IgD-negative memory B cell (primary cell): ENCODE results near the gene LMNA. TPM values are rescaled to one million over a fixed set of nuclear protein-coding genes. Genes with fewer than 3 reads are reported as not detected.
A peak's percentile ranks its signal among the peaks of the same experiment; 100 is the strongest.

ENCODE experiments used
- H3K27ac Mint-ChIP-seq, 3 donors: one replicate each; pipeline ENCODE4 v1.8.0; 2020 to 2022; ENCODE audit warnings: mild to moderate bottlenecking in 3 of 3, mixed read lengths in 3 of 3, moderate library complexity in 1 of 3
- H3K27me3 Mint-ChIP-seq: one replicate; pipeline ENCODE4 v1.8.0; 2021; ENCODE audit warnings: mixed read lengths
- H3K36me3 Mint-ChIP-seq: one replicate; pipeline ENCODE4 v1.8.0; 2020; ENCODE audit warnings: mild to moderate bottlenecking, mixed read lengths
- H3K4me1 Mint-ChIP-seq, 3 donors: one replicate each; pipeline ENCODE4 v1.8.0; 2020 to 2022; ENCODE audit warnings: mixed read lengths in 3 of 3, mild to moderate bottlenecking in 1 of 3
- H3K4me3 Mint-ChIP-seq, 4 donors: one replicate each; pipeline ENCODE4 v1.8.0; 2020 to 2022; ENCODE audit warnings: mild to moderate bottlenecking in 4 of 4, mixed read lengths in 4 of 4, moderate library complexity in 3 of 4
- H3K9me3 Mint-ChIP-seq, 3 donors: one replicate each; pipeline ENCODE4 v1.8.0; 2020 to 2021; ENCODE audit warnings: mixed read lengths in 3 of 3, mild to moderate bottlenecking in 1 of 3
- polyA plus RNA-seq: library from polyadenylated mRNA; unstranded; fragments of 300-500 nt; fragmentation: Illumina TruSeq; gene quantifications from one replicate; pipeline ENCODE4 v1.2.3, GENCODE V29; 2021

LMNA gene
- polyA plus RNA-seq, 1 donor from 2014 or later, result 5.7 TPM

DNA sequence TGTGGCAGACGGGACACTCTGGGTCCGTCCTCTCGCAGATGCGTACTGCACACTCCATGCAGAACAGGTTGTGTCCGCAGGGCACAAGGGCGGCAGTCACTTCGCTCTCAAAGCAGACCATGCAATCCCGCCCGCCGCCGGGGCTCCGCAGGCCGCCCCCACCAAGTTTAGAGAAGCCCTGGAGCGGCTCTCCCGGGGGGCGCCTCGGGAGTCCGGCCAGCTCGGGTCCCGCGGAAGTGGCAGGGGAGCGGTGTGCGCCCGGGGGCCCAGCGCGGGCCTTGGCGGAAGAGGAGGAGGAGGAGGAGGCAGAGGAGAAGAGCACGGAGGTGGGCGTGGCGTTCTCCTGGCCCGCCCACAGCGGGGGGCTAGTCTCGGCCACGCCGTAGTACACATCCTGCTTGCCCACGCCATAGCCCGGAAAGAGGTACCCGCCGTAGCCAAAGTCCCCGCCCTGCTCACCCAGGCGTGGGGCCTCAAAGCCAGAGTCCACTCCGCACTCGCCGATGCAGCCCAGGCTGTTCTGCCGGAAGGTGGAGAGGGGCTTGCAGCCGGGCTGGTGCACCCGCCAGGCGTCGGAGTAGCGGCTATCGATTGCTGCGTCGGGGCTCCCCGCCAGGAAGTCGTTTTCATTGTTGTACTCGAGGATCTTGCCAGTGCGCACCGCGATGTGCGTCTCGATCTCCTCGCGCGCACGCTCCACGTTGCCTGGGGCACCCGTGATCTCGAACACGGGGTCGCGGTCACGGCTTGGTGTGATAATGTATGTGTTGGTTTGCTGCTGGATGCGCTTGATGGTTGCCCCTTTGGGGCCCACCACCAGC, 37.7 kb upstream of the LMNA start:
- H3K4me3 Mint-ChIP-seq, result peak overlapping the region; percentile 64 to 95 (median 84)
- H3K27me3 Mint-ChIP-seq, result peaks cover 4% of the 10 kb centered on the region
- H3K4me1 Mint-ChIP-seq, result peaks cover 8 to 14% (median 9%) of the 10 kb centered on the region in 3 donors

DNA sequence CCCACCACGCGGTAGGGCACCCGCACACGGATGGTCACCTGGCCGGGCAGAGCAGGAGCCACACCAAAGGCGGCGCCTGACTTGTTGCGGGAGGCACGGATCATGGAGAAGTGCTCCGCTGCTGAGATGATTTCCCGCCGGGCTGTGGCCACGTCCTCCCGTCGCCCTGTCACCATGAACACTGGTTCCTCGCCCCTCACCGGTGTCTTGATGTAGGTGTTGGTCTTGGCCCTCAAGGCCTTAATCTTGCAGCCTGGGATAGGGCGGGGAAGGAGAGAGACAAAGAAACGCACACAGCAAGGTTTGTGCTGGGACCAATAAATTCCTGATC, 37.1 kb upstream of the LMNA start:
- H3K36me3 Mint-ChIP-seq, result no peaks in the 10 kb centered on the region
- no peak overlapping the region for H3K27ac Mint-ChIP-seq
- H3K9me3 Mint-ChIP-seq, result no peaks in the 10 kb centered on the region
- H3K4me3 Mint-ChIP-seq, result peak overlapping the region in 3 of 4 donors; percentile 64 to 84 (median 78)
- peaks cover 4% of the 10 kb centered on the region for H3K27me3 Mint-ChIP-seq
- peaks cover 8 to 14% (median 9%) of the 10 kb centered on the region in 3 donors for H3K4me1 Mint-ChIP-seq

More for the DNA sequence above, 37.7 kb upstream of the LMNA start:
- Mint-ChIP-seq H3K27ac (peak overlapping the region in 1 of 3 donors; percentile 12), H3K9me3 (no peaks in the 10 kb centered on the region), H3K36me3 (no peaks in the 10 kb centered on the region)

DNA sequence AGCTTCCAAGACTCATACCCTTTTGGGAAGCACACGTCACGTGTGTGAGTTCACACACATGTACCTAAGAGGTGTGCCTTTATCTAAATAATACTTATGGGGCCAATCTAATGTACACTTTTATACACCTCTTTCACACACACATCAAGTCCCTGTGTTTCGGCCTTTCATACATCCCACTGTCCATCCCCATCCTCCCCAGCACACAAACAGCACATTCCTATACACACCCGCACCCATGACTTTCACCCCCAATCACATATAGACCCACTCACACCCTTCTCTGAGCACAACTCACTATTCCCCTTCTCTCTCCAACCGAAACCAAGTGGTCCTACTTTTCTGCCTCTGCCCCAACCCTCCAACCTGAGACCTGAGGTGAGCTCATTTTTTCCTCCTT, 35.8 kb upstream of the LMNA start:
- Mint-ChIP-seq H3K4me3 (peak overlapping the region in 2 of 4 donors; percentile 25 to 64), H3K27me3 (peaks cover 12% of the 10 kb centered on the region), H3K4me1 (peaks cover 9 to 17% (median 10%) of the 10 kb centered on the region in 3 donors), H3K36me3 (no peaks in the 10 kb centered on the region), H3K9me3 (no peaks in the 10 kb centered on the region), H3K27ac (peak overlapping the region in 1 of 3 donors; percentile 53)

DNA sequence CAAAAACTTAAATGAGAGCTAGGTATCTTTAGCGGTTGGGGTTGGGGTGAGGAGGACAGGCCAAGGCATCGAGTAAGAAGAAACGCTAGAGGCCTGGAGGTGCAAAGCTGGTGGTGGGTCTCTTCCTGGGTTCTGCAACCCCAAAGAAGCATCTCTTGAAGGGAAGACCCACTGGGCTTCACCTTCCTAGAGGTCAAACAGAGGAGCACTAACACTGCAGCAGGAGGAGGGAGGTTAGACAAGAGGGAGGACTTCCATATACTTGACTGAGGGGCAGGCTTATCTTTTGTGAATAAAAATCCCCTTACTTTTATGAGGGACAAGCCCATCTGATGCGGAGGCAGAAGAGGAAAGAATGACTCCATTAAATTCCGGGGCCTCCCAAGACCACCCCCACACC, 34.7 kb upstream of the LMNA start:
- Mint-ChIP-seq H3K27me3 (peaks cover 15% of the 10 kb centered on the region), H3K27ac (no peak overlapping the region)

DNA sequence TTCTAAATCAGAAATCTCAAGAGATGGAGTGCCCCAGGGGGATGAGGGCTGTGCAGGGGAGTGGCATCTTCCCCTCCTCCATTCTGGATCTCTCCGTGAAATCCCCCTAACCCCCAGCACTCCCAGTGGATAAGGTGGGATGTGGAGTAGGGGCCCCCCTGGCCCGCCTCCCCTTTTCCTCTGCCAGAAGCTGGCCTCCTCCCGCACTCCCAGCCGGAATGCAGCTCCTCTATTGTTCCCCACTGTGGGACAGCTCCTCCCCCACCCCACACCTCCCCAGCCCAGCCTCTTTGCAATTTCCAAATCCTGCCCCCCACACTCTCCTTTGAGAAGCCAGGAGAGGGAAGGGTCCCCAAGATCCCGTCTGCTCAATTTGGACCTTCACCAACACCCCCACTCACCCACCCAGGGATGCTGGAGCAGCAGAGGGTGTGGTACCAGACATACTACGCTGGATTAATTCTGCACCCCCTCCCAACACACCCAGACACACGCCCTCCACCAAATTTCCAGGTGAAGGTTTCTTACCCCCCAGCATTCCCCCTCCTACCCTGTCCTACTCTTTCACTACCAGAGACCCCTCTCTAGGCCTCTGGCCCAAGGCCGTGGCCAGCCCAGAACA, 34.2 kb upstream of the LMNA start:
- H3K4me1 Mint-ChIP-seq, result peaks cover 9 to 13% (median 10%) of the 10 kb centered on the region in 3 donors
- peak overlapping the region in 1 of 4 donors; percentile 63 for H3K4me3 Mint-ChIP-seq
- peaks cover 15% of the 10 kb centered on the region for H3K27me3 Mint-ChIP-seq
- no peaks in the 10 kb centered on the region for H3K36me3 Mint-ChIP-seq
- no peaks in the 10 kb centered on the region for H3K9me3 Mint-ChIP-seq
- H3K27ac Mint-ChIP-seq, result no peak overlapping the region

More for the DNA sequence above, 34.7 kb upstream of the LMNA start:
- Mint-ChIP-seq H3K4me3 (peak overlapping the region in 1 of 4 donors; percentile 90), H3K4me1 (peaks cover 9 to 17% (median 10%) of the 10 kb centered on the region in 3 donors), H3K36me3 (no peaks in the 10 kb centered on the region), H3K9me3 (no peaks in the 10 kb centered on the region)

DNA sequence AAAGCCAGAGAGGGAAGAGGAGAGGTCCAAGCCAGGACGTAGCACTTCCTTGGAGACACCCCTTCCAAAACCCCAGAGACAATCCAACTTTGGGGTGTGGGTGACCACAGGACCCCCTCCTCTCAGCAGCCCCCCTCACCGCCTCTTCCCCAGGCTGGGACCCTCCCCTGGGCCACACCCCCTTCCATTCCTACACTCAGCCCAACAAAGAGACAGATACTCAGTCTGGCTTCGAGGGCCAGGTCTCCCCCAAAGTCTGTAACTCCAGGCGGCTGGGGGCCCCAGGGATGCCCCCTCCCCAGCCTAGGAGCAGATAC, 33.7 kb upstream of the LMNA start:
- Mint-ChIP-seq H3K9me3 (no peaks in the 10 kb centered on the region), H3K36me3 (no peaks in the 10 kb centered on the region), H3K4me3 (peak overlapping the region in 3 of 4 donors; percentile 43 to 63 (median 59)), H3K27ac (peak overlapping the region in 1 of 3 donors; percentile 12), H3K4me1 (peaks cover 8 to 10% (median 9%) of the 10 kb centered on the region in 3 donors), H3K27me3 (peaks cover 16% of the 10 kb centered on the region)

DNA sequence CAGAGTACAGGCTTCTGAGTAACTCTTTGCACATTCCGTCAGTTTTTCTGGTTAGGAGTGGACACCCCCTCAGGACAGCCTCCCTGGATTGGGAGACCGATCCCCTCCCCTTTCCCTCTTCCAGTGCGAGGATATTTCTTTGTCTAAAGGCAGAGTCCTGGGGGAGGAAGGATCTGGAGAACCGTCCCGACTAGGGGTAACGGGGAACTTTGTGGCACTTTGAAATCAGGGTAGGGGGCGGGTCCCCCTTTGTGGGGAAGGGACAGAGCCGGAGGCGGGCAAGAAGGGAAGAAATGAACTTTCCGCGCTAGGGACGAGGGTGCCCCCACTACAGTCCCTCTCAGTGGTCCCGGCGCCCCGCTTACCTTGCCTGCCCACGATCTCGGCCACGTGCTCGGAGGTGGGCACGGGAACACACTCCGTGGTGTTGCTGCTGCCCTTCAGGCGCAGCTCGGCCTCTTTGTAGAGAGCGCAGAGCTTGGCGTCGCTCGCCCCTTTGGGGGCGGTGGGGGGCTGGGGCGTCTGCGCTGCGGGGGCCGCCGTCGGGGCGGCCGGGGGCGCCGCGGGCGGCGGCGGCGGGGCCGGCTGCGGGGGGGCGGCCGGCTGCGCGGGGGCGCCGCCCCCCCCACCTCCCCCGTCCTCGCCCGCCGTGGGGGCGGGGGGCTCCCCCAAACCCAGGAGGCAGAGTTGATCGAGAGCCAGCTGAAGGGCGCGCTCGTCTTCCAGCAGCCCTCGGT, 33.2 kb upstream of the LMNA start:
- peak overlapping the region in 1 of 3 donors; percentile 12 for H3K27ac Mint-ChIP-seq

DNA sequence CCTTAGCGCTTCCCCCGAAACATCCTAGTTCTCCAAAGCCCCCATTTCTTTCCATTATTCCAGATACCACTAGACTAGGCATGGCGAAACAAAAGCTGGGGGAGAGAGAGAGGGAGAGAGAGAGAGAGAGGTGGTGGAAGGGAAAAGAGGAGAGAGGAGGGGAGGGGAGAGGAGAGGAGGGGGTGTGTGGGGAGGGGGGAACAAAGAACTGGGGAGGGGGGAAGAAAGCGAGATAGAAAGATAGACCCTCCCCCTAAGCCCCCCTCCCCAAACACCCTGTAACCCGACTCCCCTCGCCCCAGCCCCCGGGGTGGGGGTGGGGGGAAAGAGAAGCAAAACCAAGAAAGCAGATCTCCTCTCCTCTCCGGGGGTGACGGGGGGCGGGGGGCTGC, 32.6 kb upstream of the LMNA start:
- H3K27me3 Mint-ChIP-seq, result peaks cover 19% of the 10 kb centered on the region
- peaks cover 6 to 9% (median 6%) of the 10 kb centered on the region in 3 donors for H3K4me1 Mint-ChIP-seq
- peak overlapping the region; percentile 74 to 96 (median 86) for H3K4me3 Mint-ChIP-seq
- peak overlapping the region in 1 of 3 donors; percentile 12 for H3K27ac Mint-ChIP-seq
- H3K36me3 Mint-ChIP-seq, result no peaks in the 10 kb centered on the region
- H3K9me3 Mint-ChIP-seq, result no peaks in the 10 kb centered on the region

More for the DNA sequence above, 33.2 kb upstream of the LMNA start:
- H3K27me3 Mint-ChIP-seq, result peaks cover 19% of the 10 kb centered on the region
- no peaks in the 10 kb centered on the region for H3K9me3 Mint-ChIP-seq
- peak overlapping the region; percentile 43 to 93 (median 70) for H3K4me3 Mint-ChIP-seq
- peaks cover 6 to 9% (median 8%) of the 10 kb centered on the region in 3 donors for H3K4me1 Mint-ChIP-seq
- no peaks in the 10 kb centered on the region for H3K36me3 Mint-ChIP-seq

DNA sequence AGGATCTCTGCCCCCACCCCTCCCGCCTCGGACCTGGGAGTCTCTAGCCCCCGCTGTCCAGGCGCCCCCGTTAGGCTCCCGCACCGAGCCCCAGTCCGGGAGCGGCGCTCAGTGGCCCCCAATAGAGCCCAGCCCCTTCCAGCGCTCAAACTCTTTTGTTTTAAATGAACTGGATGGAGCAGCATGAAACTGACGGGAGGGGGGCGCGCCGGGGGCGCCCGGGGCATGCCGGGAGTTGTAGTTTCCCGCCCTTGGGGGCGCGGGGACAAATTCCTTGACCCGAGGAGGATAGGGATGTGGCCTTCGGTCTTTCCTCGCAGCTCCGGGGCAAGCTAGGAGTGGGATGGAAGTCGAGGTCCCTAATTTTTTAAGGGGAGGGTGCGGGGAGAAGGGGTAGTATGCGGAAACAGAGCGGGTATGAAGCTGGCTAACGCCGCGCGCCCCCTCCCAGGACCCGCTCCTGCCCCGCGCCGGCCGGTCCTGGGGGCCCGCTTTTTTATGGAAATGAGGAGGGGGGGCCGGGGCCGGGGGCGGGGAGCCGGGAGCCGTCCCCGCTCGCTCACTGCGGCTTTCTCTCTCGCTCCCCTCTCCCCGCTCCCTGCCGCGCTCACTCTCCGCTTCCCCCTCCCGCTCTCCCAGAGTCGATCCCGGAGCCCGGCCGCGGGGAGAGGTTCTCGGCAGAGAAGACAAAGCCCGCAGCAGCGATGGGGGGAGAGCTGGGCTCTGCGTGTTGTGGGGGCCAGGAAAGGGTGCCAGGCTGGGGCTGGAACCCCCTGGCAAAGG, 32.0 kb upstream of the LMNA start, which contains the start of gene MEX3A:
MEX3A (minus strand) TSS at position 157 of the 783 bp plus-strand sequence. CDS start 467 bp downstream, outside the sequence.
- Mint-ChIP-seq H3K9me3 (no peaks in the 10 kb centered on the region), H3K4me3 (peak within 1 kb of the TSS; percentile 74 to 96 (median 86)), H3K27me3 (peaks cover 23% of the 10 kb centered on the region), H3K36me3 (no peaks in the 10 kb centered on the region), H3K27ac (peak within 1 kb of the TSS in 1 of 3 donors; percentile 12), H3K4me1 (peaks cover 6 to 9% (median 6%) of the 10 kb centered on the region in 3 donors)

DNA sequence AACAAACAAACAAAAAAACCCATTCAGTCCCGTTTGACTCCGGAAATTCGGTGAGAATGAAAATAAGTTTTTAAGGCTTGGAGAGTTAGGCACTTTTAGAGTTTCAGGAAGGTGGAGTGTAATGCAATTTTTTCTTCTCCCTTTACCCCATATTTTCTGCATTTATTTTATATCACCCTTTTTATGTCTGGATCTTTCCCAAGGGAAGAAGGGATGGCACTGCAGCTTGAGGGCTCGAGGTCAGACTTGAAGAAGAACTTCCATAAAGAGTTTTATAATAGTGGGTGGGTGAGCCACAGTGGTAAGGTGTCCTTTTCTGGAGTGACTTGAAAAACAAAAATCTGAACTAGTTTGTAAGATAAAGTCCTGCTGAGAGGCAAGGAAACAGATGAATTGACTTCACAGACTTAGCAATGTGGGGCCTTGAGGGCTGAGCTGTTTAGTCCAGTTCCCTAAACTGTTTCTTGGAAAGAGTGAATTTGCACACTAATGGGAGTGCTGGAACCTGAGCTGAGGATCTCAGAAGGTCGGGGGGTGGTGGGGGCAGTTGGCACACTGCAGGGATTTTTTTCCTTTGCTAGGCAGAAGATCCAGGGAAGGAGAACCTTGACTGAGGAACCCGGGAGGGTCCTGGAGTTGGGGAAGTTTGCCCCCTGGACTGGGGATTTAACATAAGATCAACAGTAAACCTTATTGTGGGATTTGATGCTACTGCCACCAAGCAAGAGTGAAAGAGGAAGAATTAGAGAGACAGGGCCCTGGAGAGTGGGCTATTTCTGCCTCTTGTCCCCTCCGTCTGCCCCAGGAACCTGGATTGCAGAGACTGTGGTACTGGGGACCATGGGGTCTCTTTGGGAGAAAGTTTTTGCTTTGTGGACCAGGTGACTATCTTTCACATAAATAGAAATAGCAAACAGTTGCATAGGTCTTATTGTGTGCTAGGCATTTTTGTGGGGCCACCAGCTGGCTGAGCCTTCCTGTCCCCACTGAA, 30.4 kb upstream of the LMNA start:
- peaks cover 26% of the 10 kb centered on the region for H3K27me3 Mint-ChIP-seq
- H3K9me3 Mint-ChIP-seq, result no peaks in the 10 kb centered on the region
- H3K36me3 Mint-ChIP-seq, result no peaks in the 10 kb centered on the region
- peaks cover 2 to 4% (median 4%) of the 10 kb centered on the region in 3 donors for H3K4me1 Mint-ChIP-seq
- H3K27ac Mint-ChIP-seq, result no peak overlapping the region
- peak overlapping the region; percentile 32 to 77 (median 52) for H3K4me3 Mint-ChIP-seq

DNA sequence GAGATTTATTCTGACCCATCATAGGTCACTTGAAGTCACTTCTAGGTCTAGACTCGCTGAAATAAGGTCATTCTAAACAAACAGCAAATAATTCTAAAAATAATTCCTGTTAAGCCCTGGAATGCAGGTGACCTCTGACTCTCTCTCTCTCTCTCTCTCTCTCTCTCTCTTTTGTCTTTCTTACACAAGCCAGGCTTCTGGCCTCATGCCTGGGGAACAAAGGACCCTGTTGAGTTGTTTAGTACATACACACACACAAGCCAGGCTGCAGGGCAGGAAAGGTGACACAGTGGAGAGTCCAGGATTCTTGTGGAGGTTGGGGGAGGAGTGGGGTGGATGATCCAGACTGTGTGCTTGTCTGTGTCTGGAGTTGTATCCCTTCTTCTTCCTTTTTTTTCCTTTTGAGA, 28.3 kb upstream of the LMNA start:
- Mint-ChIP-seq H3K4me1 (peaks cover 0 to 11% (median 6%) of the 10 kb centered on the region in 3 donors), H3K9me3 (no peaks in the 10 kb centered on the region), H3K27ac (no peak overlapping the region), H3K36me3 (no peaks in the 10 kb centered on the region), H3K27me3 (peaks cover 28% of the 10 kb centered on the region), H3K4me3 (no peak overlapping the region)

DNA sequence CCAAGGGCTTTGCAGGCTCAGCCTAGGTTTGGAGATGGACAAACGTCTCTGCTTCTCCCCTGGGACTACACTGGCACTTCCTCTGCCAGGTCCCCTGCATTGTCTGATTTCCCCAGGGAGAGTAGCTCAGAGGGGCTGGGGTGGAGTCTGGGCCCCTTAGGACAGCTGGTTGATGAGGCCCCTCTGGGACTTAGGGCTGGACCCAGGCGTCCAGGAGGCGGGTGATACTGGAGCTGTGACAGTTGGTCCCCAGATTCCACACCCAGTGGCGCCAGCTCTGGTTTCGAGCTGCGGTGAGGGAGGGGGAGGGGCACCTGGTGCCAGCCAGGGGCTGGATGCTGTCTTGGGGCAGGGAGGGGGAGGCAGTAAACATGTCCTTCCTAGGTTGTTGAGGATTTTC, 24.8 kb upstream of the LMNA start:
- H3K4me3 Mint-ChIP-seq, result no peak overlapping the region

DNA sequence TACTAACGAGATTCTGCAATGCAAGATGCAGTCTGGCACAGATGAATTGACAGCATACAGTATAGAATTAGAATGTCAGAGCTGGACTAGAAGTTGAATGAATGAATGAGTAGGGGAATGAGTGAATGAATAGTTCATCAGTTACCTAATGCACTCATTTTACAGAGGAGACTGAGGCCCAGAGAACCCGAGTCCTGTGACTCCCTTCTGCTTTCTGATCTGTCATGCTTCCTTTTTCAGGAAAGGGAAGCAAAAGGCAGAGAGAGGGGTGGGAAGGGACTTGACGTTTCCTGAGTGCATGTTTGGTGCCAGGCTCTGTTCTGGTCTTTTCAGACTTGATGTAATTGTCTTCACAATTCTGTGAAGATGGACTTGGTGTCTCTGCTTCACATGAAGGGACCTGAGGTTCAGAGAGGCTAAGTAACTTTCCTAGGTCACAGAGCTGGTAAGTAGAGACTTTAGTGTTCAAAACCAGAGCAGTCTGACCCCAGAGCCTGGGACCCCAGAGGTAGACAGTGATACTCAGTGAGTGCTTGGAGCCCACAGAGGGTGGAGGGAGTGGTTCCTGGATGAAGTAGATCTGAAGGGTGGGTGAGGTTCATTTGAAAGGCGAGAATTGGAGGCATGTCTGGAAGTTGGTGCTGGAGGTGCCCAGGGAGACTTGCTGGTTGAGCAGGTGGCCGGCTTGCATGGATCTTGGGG, 24.2 kb upstream of the LMNA start:
- Mint-ChIP-seq H3K36me3 (no peaks in the 10 kb centered on the region), H3K4me3 (peak overlapping the region in 2 of 4 donors; percentile 2 to 58), H3K4me1 (peaks cover 0 to 8% (median 4%) of the 10 kb centered on the region in 3 donors), H3K27ac (peak overlapping the region in 2 of 3 donors; percentile 71 to 72), H3K9me3 (no peaks in the 10 kb centered on the region), H3K27me3 (peaks cover 18% of the 10 kb centered on the region)

More for the DNA sequence above, 24.8 kb upstream of the LMNA start:
- no peaks in the 10 kb centered on the region for H3K9me3 Mint-ChIP-seq
- no peaks in the 10 kb centered on the region for H3K36me3 Mint-ChIP-seq
- H3K27ac Mint-ChIP-seq, result peak overlapping the region in 1 of 3 donors; percentile 23
- H3K4me1 Mint-ChIP-seq, result peaks cover 0 to 8% (median 4%) of the 10 kb centered on the region in 3 donors
- peaks cover 18% of the 10 kb centered on the region for H3K27me3 Mint-ChIP-seq
